HEK293T (cell line): ENCODE results near the gene TGFBR3.

ENCODE experiments used
- CTCF ChIA-PET: fragments of 350-600 bp; formaldehyde crosslinking; extraction: SDS; loops from one replicate; lab custom pipeline; 2021; ENCODE audit warnings: antibody characterized with exemption, inconsistent platforms; lab: Yijun Ruan, JAX
- POLR2A ChIA-PET: fragments of 350-600 bp; formaldehyde crosslinking; extraction: SDS; loops from one replicate; lab custom pipeline; 2020; ENCODE audit warnings: antibody characterized with exemption, inconsistent platforms; lab: Yijun Ruan, JAX
- DNase-seq: peaks from one replicate; pipeline ENCODE4 v3.0.0; 2012; ENCODE audit warnings: mixed read lengths; ENCODE audit errors: extremely low spot score
- ARNT ChIP-seq: fragments of 450-650 bp; IDR thresholded peaks from 2 replicates; pipeline ENCODE4 v1.6.1; 2017; ENCODE audit warnings: mild to moderate bottlenecking
- BHLHE40 ChIP-seq: fragments of 450-650 bp; IDR thresholded peaks from 2 replicates; pipeline ENCODE4 v1.6.1; 2016; ENCODE audit warnings: mild to moderate bottlenecking, moderate library complexity, borderline replicate concordance
- CTBP1 ChIP-seq: fragments of 450-650 bp; IDR thresholded peaks from 2 replicates; pipeline ENCODE4 v1.6.1; 2016; ENCODE audit warnings: borderline replicate concordance
- ELF4 ChIP-seq: fragments of 450-650 bp; IDR thresholded peaks from 2 replicates; pipeline ENCODE4 v1.6.1; 2017; ENCODE audit warnings: antibody characterized with exemption
- FOXA1 ChIP-seq: fragments of 450-650 bp; IDR thresholded peaks from 2 replicates; pipeline ENCODE4 v1.6.1; 2016; ENCODE audit warnings: mild to moderate bottlenecking
- FOXK2 ChIP-seq: fragments of 450-650 bp; IDR thresholded peaks from 2 replicates; pipeline ENCODE4 v1.6.1; 2016; ENCODE audit warnings: mild to moderate bottlenecking
- FOXM1 ChIP-seq: fragments of 450-650 bp; IDR thresholded peaks from 2 replicates; pipeline ENCODE4 v1.6.1; 2017; ENCODE audit warnings: mild to moderate bottlenecking, borderline replicate concordance
- HDGF ChIP-seq: fragments of 450-650 bp; IDR thresholded peaks from 2 replicates; pipeline ENCODE4 v1.6.1; 2017; ENCODE audit warnings: antibody characterized with exemption, borderline replicate concordance
- L3MBTL2 ChIP-seq: fragments of 450-650 bp; conservative IDR thresholded peaks from 2 replicates; pipeline ENCODE4 v1.6.1; 2016; ENCODE audit warnings: mild to moderate bottlenecking
- LEF1 ChIP-seq: fragments of 450-650 bp; IDR thresholded peaks from 2 replicates; pipeline ENCODE4 v1.6.1; 2017; ENCODE audit warnings: mild to moderate bottlenecking, borderline replicate concordance
- NFRKB ChIP-seq: fragments of 450-650 bp; IDR thresholded peaks from 2 replicates; pipeline ENCODE4 v1.6.1; 2016; ENCODE audit warnings: mild to moderate bottlenecking, moderate library complexity
- PKNOX1 ChIP-seq: fragments of 450-650 bp; IDR thresholded peaks from 2 replicates; pipeline ENCODE4 v1.6.1; 2016
- SP1 ChIP-seq: fragments of 450-650 bp; IDR thresholded peaks from 2 replicates; pipeline ENCODE4 v1.6.1; 2017
- SUZ12 ChIP-seq: fragments of 450-650 bp; IDR thresholded peaks from 2 replicates; pipeline ENCODE4 v1.6.1; 2016; ENCODE audit warnings: mild to moderate bottlenecking
- TARDBP ChIP-seq: fragments of 450-650 bp; IDR thresholded peaks from 2 replicates; pipeline ENCODE4 v1.6.1; 2016
- ZNF384 ChIP-seq: fragments of 450-650 bp; IDR thresholded peaks from 2 replicates; pipeline ENCODE4 v1.6.1; 2016

Gene TGFBR3

GRCh38 chr1:91737650-91738049, 148.3 kb downstream of the TGFBR3 start:
- ChIA-PET CTCF (no interaction called here), POLR2A (interaction anchor here (1.2 kb wide), 1 partner anchor 9 kb away, joined by 5 read pairs; no protein-coding TSS in a partner anchor)
- no peak for TF ChIP-seq CTBP1

GRCh38 chr1:91736715-91737615, 149.0 kb downstream of the TGFBR3 start:
- ChIA-PET CTCF (interaction anchor here (0.5 kb wide), 1 partner anchor 10 kb away, joined by 3 read pairs; no protein-coding TSS in a partner anchor), POLR2A (interaction anchor here (1.2 kb wide), 2 partner anchors 9 to 236 kb away, joined by 3 to 5 read pairs; partner anchors contain the start of gene CDC7)
- TF ChIP-seq FOXK2 (no peak), PKNOX1 (no peak), CTBP1 (no peak), ARNT (no peak), SUZ12 (no peak), L3MBTL2 (no peak), TARDBP (no peak), FOXA1 (no peak), SP1 (no peak), HDGF (no peak), NFRKB (no peak), ZNF384 (no peak), ELF4 (no peak), LEF1 (no peak), BHLHE40 (no peak), FOXM1 (no peak)
- DNase-seq: peak; percentile 21

More at GRCh38 chr1:91737650-91738049, 148.3 kb downstream of the TGFBR3 start:
- DNase-seq: no peak

- ChIA-PET POLR2A (interaction anchor here (1.2 kb wide), 1 partner anchor 235 kb away, joined by 3 read pairs; the partner anchor contains the start of gene CDC7), CTCF (interaction anchor here (0.5 kb wide), 1 partner anchor 10 kb away, joined by 3 read pairs; no protein-coding TSS in a partner anchor)
- DNase-seq: no peak
- no peak for TF ChIP-seq FOXK2
- TF ChIP-seq LEF1: no peak
- no peak for TF ChIP-seq L3MBTL2
- no peak for TF ChIP-seq FOXM1
- no peak for TF ChIP-seq PKNOX1
Observed at GRCh38 chr1:91736146-91736714, 149.7 kb downstream of the TGFBR3 start.

- no peak for DNase-seq
- ChIA-PET CTCF (no interaction called here), POLR2A (no interaction called here)
- TF ChIP-seq ELF4 (no peak), PKNOX1 (0 out of 2 replicates have a peak, but pooled peaks have one; percentile 12)
Observed at GRCh38 chr1:91735266-91735845, 150.6 kb downstream of the TGFBR3 start.

GRCh38 chr1:91734761-91735160, 151.2 kb downstream of the TGFBR3 start:
- ChIA-PET CTCF (no interaction called here), POLR2A (no interaction called here)
- DNase-seq: no peak
- TF ChIP-seq CTBP1 (no peak), PKNOX1 (no peak), ARNT (no peak), TARDBP (no peak), FOXA1 (no peak), FOXK2 (no peak), ZNF384 (no peak), SP1 (no peak), HDGF (no peak), SUZ12 (no peak), FOXM1 (no peak), LEF1 (no peak)
